Ishikawa (cell line): ENCODE measurements around the gene SEC24D.

Experiments used
- EP300 ChIP-seq: IDR thresholded peaks from 2 replicates; pipeline ENCODE4 v1.6.1; 2012; ENCODE audit warnings: borderline replicate concordance
- MAX ChIP-seq: IDR thresholded peaks from 2 replicates; pipeline ENCODE4 v1.6.1; 2012
- NFIC ChIP-seq: IDR thresholded peaks from 2 replicates; pipeline ENCODE4 v1.6.1; 2012
- TAF1 ChIP-seq: IDR thresholded peaks from 2 replicates; pipeline ENCODE4 v1.6.1; 2012; ENCODE audit warnings: low read depth, mild to moderate bottlenecking

DNA sequence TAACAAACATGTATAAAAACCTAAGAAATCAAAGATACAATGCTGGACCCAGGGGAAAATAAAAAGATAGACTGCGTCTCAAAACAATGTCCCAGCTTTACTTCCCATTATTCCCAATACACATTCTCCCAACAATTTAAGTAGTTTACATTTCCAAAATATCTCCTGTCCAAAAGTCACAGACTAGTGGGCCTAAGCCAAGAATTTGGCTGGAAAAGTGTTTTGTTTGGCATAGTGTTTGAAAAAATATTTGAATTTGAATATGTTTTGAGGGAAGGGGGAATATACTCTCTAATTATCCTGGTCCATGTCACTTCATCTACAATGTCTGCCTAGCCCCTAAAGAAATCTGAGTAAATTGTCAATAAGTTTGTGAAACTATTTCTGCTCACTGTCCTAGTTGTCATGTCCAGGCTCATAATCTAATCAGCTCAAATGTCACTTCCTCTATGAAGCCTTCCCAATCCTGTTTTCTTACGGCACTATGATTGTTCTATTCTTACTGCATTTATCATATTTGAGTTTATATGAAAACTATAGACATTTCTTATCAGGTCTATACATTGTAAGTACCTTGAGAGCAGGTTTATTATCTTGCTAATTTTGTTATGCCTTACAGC lies 74.4 kb downstream of the SEC24D start:
- TF ChIP-seq EP300, result no peak
- no peak for TF ChIP-seq MAX
- TF ChIP-seq TAF1, result no peak
- TF ChIP-seq NFIC, result no peak
